Cardiac muscle cell (in vitro differentiated cells and primary cell): ENCODE measurements around the gene RDX. TPM values are rescaled to one million over a fixed set of nuclear protein-coding genes. Genes with fewer than 3 reads are reported as not detected.
A peak's percentile ranks its signal among the peaks of the same experiment; 100 is the strongest.

Source experiments
- DNase-seq, 2 donors: peaks; one replicate each; pipeline versions ENCODE4 v3.0.0 to v3.0.0-alpha.2; 2010 to 2017; ENCODE audit warnings: low read depth in 1 of 2, low spot score in 1 of 2
- H3K27ac ChIP-seq: fragments of 200-600 bp; sonication (generic); 2 replicates; pipeline ENCODE4 v1.5.1; 2016
- H3K27me3 ChIP-seq: fragments of 200-600 bp; sonication (generic); 2 replicates; pipeline ENCODE4 v1.6.0; 2016; ENCODE audit warnings: control low read depth
- H3K36me3 ChIP-seq: fragments of 200-600 bp; sonication (generic); 2 replicates; pipeline ENCODE4 v1.5.1; 2016; ENCODE audit warnings: control low read depth
- H3K4me1 ChIP-seq: fragments of 200-600 bp; sonication (generic); 2 replicates; pipeline ENCODE4 v1.8.1; 2017; ENCODE audit warnings: low read depth, mild to moderate bottlenecking, mixed run types
- H3K4me3 ChIP-seq: fragments of 200-600 bp; sonication (generic); 2 replicates; pipeline ENCODE4 v1.5.1; 2016; ENCODE audit warnings: mild to moderate bottlenecking
- H3K9me3 ChIP-seq: fragments of 200-600 bp; sonication (generic); 2 replicates; pipeline ENCODE4 v1.5.1; 2017; ENCODE audit warnings: low read depth, mild to moderate bottlenecking, control low read depth
- polyA plus RNA-seq: library from polyadenylated mRNA; unstranded; fragments of >200 nt; fragmentation: Nextera tagmentation; extraction: Ambion mirVana; gene quantifications from 2 replicates; pipeline ENCODE4 v1.2.1, GENCODE V29; 2016
- total RNA-seq: library from RNA; depleted of rRNA; stranded (reverse); fragments of >200 nt; gene quantifications from 2 replicates; pipeline ENCODE4 v1.2.3, GENCODE V29; 2016
- TF ChIP-seq, protein P1 (sequence below): IDR thresholded peaks from 2 replicates; pipeline ENCODE4 v1.5.1; 2012; ENCODE audit warnings: low read depth, mild to moderate bottlenecking, low read length

Gene RDX
- total and polyA plus RNA-seq, 2 experiments from 2014 or later = 96.3 to 204 TPM

DNA sequence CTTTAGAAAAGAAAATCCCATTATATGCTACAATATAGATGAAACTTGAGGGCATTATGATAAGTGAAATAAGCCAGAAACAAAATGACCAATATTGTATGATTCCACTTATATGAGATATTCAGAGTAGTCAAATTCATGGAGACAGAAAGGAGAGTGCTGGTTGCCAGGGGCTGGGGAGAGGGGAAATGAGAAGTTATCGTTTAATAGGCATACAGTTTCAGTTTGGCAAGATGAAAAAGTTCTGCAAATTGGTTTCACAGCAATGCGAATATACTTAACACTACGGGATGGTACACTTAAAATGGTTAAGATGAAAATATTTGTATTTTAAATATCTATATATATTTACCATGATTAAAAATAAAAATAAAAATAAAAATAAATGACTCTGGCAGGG lies 31.1 kb upstream of the RDX start:
- Histone ChIP-seq H3K36me3 (no peaks in the 10 kb centered on the region), H3K27ac (no peak overlapping the region), H3K4me1 (no peaks in the 10 kb centered on the region), H3K9me3 (no peaks in the 10 kb centered on the region), H3K27me3 (no peaks in the 10 kb centered on the region), H3K4me3 (no peak overlapping the region)
- DNase-seq = no peak
- TF ChIP-seq, protein P1, sequence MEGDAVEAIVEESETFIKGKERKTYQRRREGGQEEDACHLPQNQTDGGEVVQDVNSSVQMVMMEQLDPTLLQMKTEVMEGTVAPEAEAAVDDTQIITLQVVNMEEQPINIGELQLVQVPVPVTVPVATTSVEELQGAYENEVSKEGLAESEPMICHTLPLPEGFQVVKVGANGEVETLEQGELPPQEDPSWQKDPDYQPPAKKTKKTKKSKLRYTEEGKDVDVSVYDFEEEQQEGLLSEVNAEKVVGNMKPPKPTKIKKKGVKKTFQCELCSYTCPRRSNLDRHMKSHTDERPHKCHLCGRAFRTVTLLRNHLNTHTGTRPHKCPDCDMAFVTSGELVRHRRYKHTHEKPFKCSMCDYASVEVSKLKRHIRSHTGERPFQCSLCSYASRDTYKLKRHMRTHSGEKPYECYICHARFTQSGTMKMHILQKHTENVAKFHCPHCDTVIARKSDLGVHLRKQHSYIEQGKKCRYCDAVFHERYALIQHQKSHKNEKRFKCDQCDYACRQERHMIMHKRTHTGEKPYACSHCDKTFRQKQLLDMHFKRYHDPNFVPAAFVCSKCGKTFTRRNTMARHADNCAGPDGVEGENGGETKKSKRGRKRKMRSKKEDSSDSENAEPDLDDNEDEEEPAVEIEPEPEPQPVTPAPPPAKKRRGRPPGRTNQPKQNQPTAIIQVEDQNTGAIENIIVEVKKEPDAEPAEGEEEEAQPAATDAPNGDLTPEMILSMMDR = no peak

DNA sequence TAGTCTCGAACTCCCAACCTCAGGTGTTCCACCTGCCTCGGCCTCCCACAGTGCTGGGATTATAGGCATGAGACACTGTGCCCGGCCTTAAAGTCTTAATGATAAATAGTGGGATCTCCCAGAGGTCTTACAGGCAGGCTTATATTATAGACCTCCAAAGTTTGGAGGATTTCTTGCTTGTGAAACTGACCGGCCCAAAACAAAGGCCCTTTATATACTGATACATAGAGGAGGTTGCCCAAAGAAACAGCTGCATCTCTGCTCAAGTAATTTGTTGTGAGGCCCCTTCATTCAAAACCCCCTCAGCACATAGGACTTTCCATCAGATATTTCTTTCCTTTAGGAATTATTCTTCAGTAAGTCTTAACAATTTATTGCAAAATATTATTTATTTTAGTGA lies 27.4 kb upstream of the RDX start:
- no peaks in the 10 kb centered on the region for H3K9me3 ChIP-seq
- no peak for DNase-seq
- H3K4me3 ChIP-seq = no peak overlapping the region
- H3K27ac ChIP-seq = no peak overlapping the region
- TF ChIP-seq, protein P1 = no peak
- no peaks in the 10 kb centered on the region for H3K27me3 ChIP-seq
- peaks cover 17% of the 10 kb centered on the region for H3K4me1 ChIP-seq
- no peaks in the 10 kb centered on the region for H3K36me3 ChIP-seq

- Histone ChIP-seq H3K9me3 (no peaks in the 10 kb centered on the region), H3K36me3 (no peaks in the 10 kb centered on the region), H3K27ac (peak overlapping the region; percentile 88), H3K4me1 (peaks cover 38% of the 10 kb centered on the region), H3K4me3 (no peak overlapping the region), H3K27me3 (no peaks in the 10 kb centered on the region)
- TF ChIP-seq, protein P1 = no peak
- no peak for DNase-seq
These were observed 23.1 kb upstream of the RDX start for GRCh38 chr11:110319501-110319900.

- Histone ChIP-seq H3K4me1 (peaks cover 38% of the 10 kb centered on the region), H3K4me3 (no peak overlapping the region)
- peak in 1 of 2 donors; percentile 71 for DNase-seq
These were observed 22.4 kb upstream of the RDX start for GRCh38 chr11:110318638-110319404.

DNA sequence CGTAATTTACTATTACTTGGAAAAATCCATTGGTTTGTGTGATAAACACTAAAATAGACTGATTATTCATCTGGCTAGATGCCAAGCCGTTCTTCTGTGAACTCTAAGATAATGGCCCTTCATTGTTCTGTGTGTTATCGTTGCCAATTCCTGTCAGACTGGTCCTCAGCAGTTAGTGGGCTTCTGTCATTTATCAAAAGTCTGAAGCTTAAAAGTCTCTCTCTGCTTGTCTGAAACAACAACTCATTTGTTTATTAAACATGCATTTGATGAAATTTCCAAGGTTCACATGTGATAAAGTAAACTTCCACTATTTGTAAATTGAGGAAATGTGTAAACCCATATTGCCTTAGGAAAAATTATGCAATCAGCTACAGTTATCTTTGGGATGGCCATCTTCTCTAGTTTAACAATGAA lies 21.1 kb upstream of the RDX start:
- H3K27ac ChIP-seq = peak overlapping the region; percentile 21
- H3K27me3 ChIP-seq = no peaks in the 10 kb centered on the region
- no peaks in the 10 kb centered on the region for H3K36me3 ChIP-seq
- H3K9me3 ChIP-seq = no peaks in the 10 kb centered on the region
- H3K4me1 ChIP-seq = peaks cover 38% of the 10 kb centered on the region
- no peak overlapping the region for H3K4me3 ChIP-seq
- TF ChIP-seq, protein P1 = no peak
- DNase-seq = peak; percentile 52 to 61

More at GRCh38 chr11:110318638-110319404, 22.4 kb upstream of the RDX start:
- H3K27ac ChIP-seq = peak overlapping the region; percentile 88
- H3K9me3 ChIP-seq = no peaks in the 10 kb centered on the region
- H3K36me3 ChIP-seq = no peaks in the 10 kb centered on the region
- TF ChIP-seq, protein P1 = no peak
- no peaks in the 10 kb centered on the region for H3K27me3 ChIP-seq
